SK-N-SH treated with all-trans-retinoic acid at 6 μM for 48 hours (cell line): ENCODE results near the gene PACS1.

ENCODE experiments used
- CSDC2 ChIP-seq: fragments of 250-450 bp; sonication (Bioruptor Pico); IDR thresholded peaks from 2 replicates; pipeline ENCODE4 v1.5.0; 2020; ENCODE audit warnings: mild to moderate bottlenecking, moderate library complexity
- ESRRG ChIP-seq: fragments of 250-450 bp; sonication (Bioruptor Pico); IDR thresholded peaks from 2 replicates; pipeline ENCODE4 v1.6.1; 2021; ENCODE audit warnings: mild to moderate bottlenecking
- PPARA ChIP-seq: fragments of 250-450 bp; sonication (Bioruptor Pico); IDR thresholded peaks from 2 replicates; pipeline ENCODE4 v1.5.0; 2020; ENCODE audit warnings: mild to moderate bottlenecking, borderline replicate concordance
- RARB ChIP-seq: fragments of 250-450 bp; sonication (Bioruptor Pico); IDR thresholded peaks from 2 replicates; pipeline ENCODE4 v1.8.0; 2021; ENCODE audit warnings: mild to moderate bottlenecking, moderate library complexity
- SNAI2 ChIP-seq: fragments of 250-450 bp; sonication (Bioruptor Pico); IDR thresholded peaks from 2 replicates; pipeline ENCODE4 v1.5.0; 2020; ENCODE audit warnings: mild to moderate bottlenecking, moderate library complexity
- TCF4 ChIP-seq: fragments of 250-450 bp; sonication (Bioruptor Pico); IDR thresholded peaks from 2 replicates; pipeline ENCODE4 v1.8.0; 2021; ENCODE audit warnings: mild to moderate bottlenecking, moderate library complexity, borderline replicate concordance
- ZFP3 ChIP-seq: fragments of 250-450 bp; sonication (Bioruptor Pico); IDR thresholded peaks from 2 replicates; pipeline ENCODE4 v1.5.0; 2020; ENCODE audit warnings: mild to moderate bottlenecking, moderate library complexity
- ZNF8 ChIP-seq: fragments of 450-650 bp; formaldehyde crosslinking; IDR thresholded peaks from 2 replicates; pipeline ENCODE4 v1.5.0; 2020; ENCODE audit warnings: mild to moderate bottlenecking, moderate library complexity
- TF ChIP-seq, protein P1 (sequence below): fragments of 250-450 bp; sonication (Bioruptor Pico); IDR thresholded peaks from 2 replicates; pipeline ENCODE4 v1.8.0; 2020; ENCODE audit warnings: mild to moderate bottlenecking, moderate library complexity, borderline replicate concordance

GRCh38 chr11:66123902-66124301, 53.8 kb downstream of the PACS1 start:
- TF ChIP-seq ZNF8 (no peak), TCF4 (CRISPR knock-in tag) (no peak), RARB (CRISPR knock-in tag) (no peak), ZFP3 (CRISPR knock-in tag) (no peak), PPARA (CRISPR knock-in tag) (no peak), SNAI2 (no peak), ESRRG (CRISPR knock-in tag) (no peak), CSDC2 (CRISPR knock-in tag) (no peak)
- TF ChIP-seq, protein P1, sequence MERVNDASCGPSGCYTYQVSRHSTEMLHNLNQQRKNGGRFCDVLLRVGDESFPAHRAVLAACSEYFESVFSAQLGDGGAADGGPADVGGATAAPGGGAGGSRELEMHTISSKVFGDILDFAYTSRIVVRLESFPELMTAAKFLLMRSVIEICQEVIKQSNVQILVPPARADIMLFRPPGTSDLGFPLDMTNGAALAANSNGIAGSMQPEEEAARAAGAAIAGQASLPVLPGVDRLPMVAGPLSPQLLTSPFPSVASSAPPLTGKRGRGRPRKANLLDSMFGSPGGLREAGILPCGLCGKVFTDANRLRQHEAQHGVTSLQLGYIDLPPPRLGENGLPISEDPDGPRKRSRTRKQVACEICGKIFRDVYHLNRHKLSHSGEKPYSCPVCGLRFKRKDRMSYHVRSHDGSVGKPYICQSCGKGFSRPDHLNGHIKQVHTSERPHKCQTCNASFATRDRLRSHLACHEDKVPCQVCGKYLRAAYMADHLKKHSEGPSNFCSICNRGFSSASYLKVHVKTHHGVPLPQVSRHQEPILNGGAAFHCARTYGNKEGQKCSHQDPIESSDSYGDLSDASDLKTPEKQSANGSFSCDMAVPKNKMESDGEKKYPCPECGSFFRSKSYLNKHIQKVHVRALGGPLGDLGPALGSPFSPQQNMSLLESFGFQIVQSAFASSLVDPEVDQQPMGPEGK (CRISPR knock-in tag): no peak
